Neuronal stem cell (in vitro differentiated cells): ENCODE results near the gene MEN1.

Experiments used
- DNase-seq: peaks from one replicate; pipeline ENCODE4 v3.0.0-alpha.2; 2013; ENCODE audit warnings: low spot score
- H2AFZ ChIP-seq: one replicate; pipeline ENCODE4 v1.6.1; 2013; ENCODE audit warnings: mild to moderate bottlenecking, low read length, inconsistent platforms
- H2AK5ac ChIP-seq: 2 replicates; pipeline ENCODE4 v1.6.1; 2013; ENCODE audit warnings: low read depth, mild to moderate bottlenecking, inconsistent platforms, low read length, moderate library complexity, mixed read lengths
- H2BK120ac ChIP-seq: 2 replicates; pipeline ENCODE4 v1.6.1; 2013; ENCODE audit warnings: low read depth, mild to moderate bottlenecking, inconsistent platforms, low read length, moderate library complexity, mixed read lengths
- H2BK12ac ChIP-seq: one replicate; pipeline ENCODE4 v1.6.1; 2013; ENCODE audit warnings: low read length, inconsistent platforms
- H2BK15ac ChIP-seq: 2 replicates; pipeline ENCODE4 v1.6.1; 2013; ENCODE audit warnings: mild to moderate bottlenecking, low read length, inconsistent platforms, mixed read lengths
- H2BK5ac ChIP-seq: one replicate; pipeline ENCODE4 v1.6.1; 2013; ENCODE audit warnings: inconsistent platforms, mild to moderate bottlenecking, low read length, moderate library complexity
- H3K14ac ChIP-seq: one replicate; pipeline ENCODE4 v1.6.1; 2013; ENCODE audit warnings: low read length, inconsistent platforms
- H3K18ac ChIP-seq: 2 replicates; pipeline ENCODE4 v1.6.1; 2013; ENCODE audit warnings: low read length, inconsistent platforms
- H3K23ac ChIP-seq: 2 replicates; pipeline ENCODE4 v1.6.1; 2013; ENCODE audit warnings: low read depth, mild to moderate bottlenecking, mixed read lengths, low read length, inconsistent platforms; ENCODE audit not compliant: poor library complexity
- H3K27ac ChIP-seq: replicated peaks from 3 replicates; pipeline ENCODE4 v1.5.1; 2013; ENCODE audit warnings: low read length, inconsistent platforms
- H3K27me3 ChIP-seq, 3 experiments: 2 replicates each; pipeline ENCODE4 v1.6.1; 2013; ENCODE audit warnings: low read length in 3 of 3, mild to moderate bottlenecking in 2 of 3, inconsistent platforms in 1 of 3, low read depth in 1 of 3, mixed read lengths in 1 of 3, moderate library complexity in 1 of 3; ENCODE audit not compliant: control insufficient read depth in 3 of 3, insufficient read depth in 3 of 3
- H3K36me3 ChIP-seq, 2 donors: replicated peaks in 1 of 2; 2 replicates each; pipeline ENCODE4 v1.6.1; 2013; ENCODE audit warnings: low read length in 2 of 2; ENCODE audit not compliant: control insufficient read depth in 2 of 2, insufficient read depth in 2 of 2
- H3K4ac ChIP-seq: 2 replicates; pipeline ENCODE4 v1.6.1; 2013; ENCODE audit warnings: inconsistent platforms, mild to moderate bottlenecking, low read length, moderate library complexity
- H3K4me1 ChIP-seq, 2 donors: 1 replicate in 1 of 2; 2 replicates in 1 of 2; pipeline ENCODE4 v1.6.1; 2013; ENCODE audit warnings: low read length in 2 of 2, low read depth in 1 of 2; ENCODE audit not compliant: control insufficient read depth in 2 of 2, insufficient read depth in 1 of 2
- H3K4me2 ChIP-seq: one replicate; pipeline ENCODE4 v1.6.1; 2013; ENCODE audit warnings: mild to moderate bottlenecking, low read length, inconsistent platforms; ENCODE audit not compliant: insufficient read depth, poor library complexity, severe bottlenecking
- H3K4me3 ChIP-seq, 2 donors: 2 replicates each; pipeline ENCODE4 v1.5.1; 2013; ENCODE audit warnings: low read length in 2 of 2, mild to moderate bottlenecking in 2 of 2, inconsistent platforms in 1 of 2, moderate library complexity in 1 of 2
- H3K79me1 ChIP-seq: one replicate; pipeline ENCODE4 v1.6.1; 2013; ENCODE audit warnings: low read depth, mild to moderate bottlenecking, inconsistent platforms, low read length, moderate library complexity
- H3K9ac ChIP-seq: one replicate; pipeline ENCODE4 v1.6.1; 2013; ENCODE audit warnings: mild to moderate bottlenecking, low read depth, low read length, inconsistent platforms; ENCODE audit not compliant: poor library complexity
- H3K9me3 ChIP-seq, 2 donors: replicated peaks in 1 of 2; 2 replicates each; pipeline versions ENCODE3 to v1.6.1; 2013; ENCODE audit warnings: low read length in 2 of 2, mild to moderate bottlenecking in 2 of 2, inconsistent platforms in 1 of 2, low read depth in 1 of 2, mixed read lengths in 1 of 2, moderate library complexity in 1 of 2; ENCODE audit not compliant: control insufficient read depth in 2 of 2, insufficient read depth in 1 of 2
- H4K8ac ChIP-seq: one replicate; pipeline ENCODE4 v1.6.1; 2013; ENCODE audit warnings: low read depth, mild to moderate bottlenecking, inconsistent platforms, low read length, moderate library complexity
- H4K91ac ChIP-seq: one replicate; pipeline ENCODE4 v1.6.1; 2013; ENCODE audit warnings: low read length, low read depth, mild to moderate bottlenecking, inconsistent platforms; ENCODE audit not compliant: poor library complexity
- WGBS, 2 donors: extraction: QIAGEN DNeasy Blood & Tissue Kit; methylation state at CpG; one replicate each; pipeline ENCODE4 v1.1.7; 2013; ENCODE audit warnings: missing lambda C conversion rate in 2 of 2, mixed read lengths in 1 of 2; ENCODE audit not compliant: insufficient read length in 2 of 2, insufficient replicate concordance in 1 of 2; ENCODE audit errors: extremely low coverage in 2 of 2; 5-methylcytosine and 5-hydroxymethylcytosine counted together

Gene MEN1

GRCh38 chr11:64777449-64778222 lies 32.7 kb downstream of the MEN1 start:
- Histone ChIP-seq H3K4ac (no peak overlapping the region), H3K14ac (no peak overlapping the region), H2AFZ (no peak overlapping the region), H3K27me3 (no peaks in the 10 kb centered on the region), H4K91ac (no peak overlapping the region), H2BK5ac (peak overlapping the region; percentile 90), H3K9ac (peak overlapping the region; percentile 96), H2BK120ac (peak overlapping the region; percentile 98), H2BK12ac (no peak overlapping the region), H3K23ac (peak overlapping the region; percentile 59), H3K4me1 (peaks cover 5 to 10% of the 10 kb centered on the region in 2 donors), H4K8ac (no peak overlapping the region), H3K36me3 (peaks cover 36 to 73% of the 10 kb centered on the region in 2 donors), H2AK5ac (peak overlapping the region; percentile 100), H3K9me3 (no peaks in the 10 kb centered on the region), H2BK15ac (peak overlapping the region; percentile 73), H3K27ac (peak overlapping the region; percentile 99), H3K4me3 (peak overlapping the region; percentile 89 to 98), H3K79me1 (peaks cover 5% of the 10 kb centered on the region), H3K4me2 (peak overlapping the region; percentile 89), H3K18ac (peak overlapping the region; percentile 99)
- peak; percentile 80 for DNase-seq
- no CpG with 5 or more reads among the region's 98 CpGs for WGBS, 2 donors

DNA sequence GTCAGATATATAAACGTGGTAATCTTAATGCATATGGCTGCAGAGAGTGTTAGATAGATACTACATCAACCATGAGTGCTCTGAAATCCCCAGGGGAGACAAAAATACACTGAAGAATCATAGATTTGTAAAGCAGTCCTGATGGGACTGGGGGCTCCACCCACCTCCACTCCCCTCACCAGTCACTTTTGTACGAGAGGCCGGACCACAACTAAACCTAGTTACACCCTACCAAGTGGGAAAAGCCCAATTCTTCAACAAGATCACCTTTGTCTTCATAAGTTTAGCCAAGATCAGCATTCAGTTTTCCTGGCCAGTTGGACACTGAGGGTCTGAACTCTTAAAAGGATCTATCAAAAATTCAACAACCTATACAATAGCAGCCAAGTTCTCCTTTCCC lies 33.5 kb downstream of the MEN1 start:
- no peak overlapping the region for H3K23ac ChIP-seq
- H3K27ac ChIP-seq: no peak overlapping the region
- no peak overlapping the region for H4K91ac ChIP-seq
- no peaks in the 10 kb centered on the region for H3K27me3 ChIP-seq
- no peak overlapping the region for H3K9ac ChIP-seq
- no peak overlapping the region for H2AK5ac ChIP-seq
- H3K9me3 ChIP-seq: no peaks in the 10 kb centered on the region
- no peak overlapping the region for H2BK15ac ChIP-seq
- no peak overlapping the region for H2BK120ac ChIP-seq
- no peak overlapping the region for H2BK5ac ChIP-seq
- H2AFZ ChIP-seq: no peak overlapping the region
- peaks cover 38 to 73% of the 10 kb centered on the region in 2 donors for H3K36me3 ChIP-seq
- H3K79me1 ChIP-seq: peaks cover 5% of the 10 kb centered on the region
- WGBS, 2 donors: no CpG with 5 or more reads among the region's 3 CpGs
- H4K8ac ChIP-seq: no peak overlapping the region
- no peak overlapping the region for H3K14ac ChIP-seq
- peaks cover 5 to 10% of the 10 kb centered on the region in 2 donors for H3K4me1 ChIP-seq
- DNase-seq: no peak
- H3K4ac ChIP-seq: no peak overlapping the region
- peak overlapping the region; percentile 89 to 98 for H3K4me3 ChIP-seq
- H3K4me2 ChIP-seq: peak overlapping the region; percentile 89
- no peak overlapping the region for H2BK12ac ChIP-seq
- H3K18ac ChIP-seq: no peak overlapping the region

- Histone ChIP-seq H2BK5ac (no peak overlapping the region), H3K14ac (no peak overlapping the region), H3K9ac (no peak overlapping the region), H2BK120ac (no peak overlapping the region), H3K23ac (no peak overlapping the region), H3K4me1 (peaks cover 5 to 10% of the 10 kb centered on the region in 2 donors), H3K4ac (no peak overlapping the region), H2BK15ac (no peak overlapping the region), H3K36me3 (peaks cover 41 to 76% of the 10 kb centered on the region in 2 donors), H3K9me3 (no peaks in the 10 kb centered on the region), H2AK5ac (no peak overlapping the region), H3K79me1 (peaks cover 5% of the 10 kb centered on the region), H3K27ac (no peak overlapping the region), H3K4me3 (peak overlapping the region in 1 of 2 donors; percentile 98), H3K18ac (no peak overlapping the region), H3K4me2 (no peak overlapping the region), H2BK12ac (no peak overlapping the region), H4K8ac (no peak overlapping the region), H4K91ac (no peak overlapping the region), H3K27me3 (no peaks in the 10 kb centered on the region), H2AFZ (no peak overlapping the region)
- no peak for DNase-seq
- no CpG with 5 or more reads among the region's 6 CpGs for WGBS, 2 donors
Measured at GRCh38 chr11:64776425-64776824, 33.9 kb downstream of the MEN1 start.

GRCh38 chr11:64774144-64774543 lies 36.2 kb downstream of the MEN1 start:
- Histone ChIP-seq H2BK5ac (no peak overlapping the region), H3K4me2 (no peak overlapping the region), H2BK120ac (no peak overlapping the region), H3K79me1 (peaks cover 8% of the 10 kb centered on the region), H3K4ac (no peak overlapping the region), H3K36me3 (peaks cover 62 to 84% of the 10 kb centered on the region in 2 donors), H3K14ac (no peak overlapping the region), H3K27ac (no peak overlapping the region), H3K27me3 (no peaks in the 10 kb centered on the region), H2BK12ac (no peak overlapping the region), H3K18ac (no peak overlapping the region), H2AK5ac (no peak overlapping the region), H2BK15ac (no peak overlapping the region), H4K91ac (no peak overlapping the region), H3K4me3 (no peak overlapping the region), H3K4me1 (peaks cover 5 to 6% of the 10 kb centered on the region in 2 donors), H4K8ac (no peak overlapping the region), H3K9me3 (no peaks in the 10 kb centered on the region), H2AFZ (no peak overlapping the region), H3K23ac (no peak overlapping the region), H3K9ac (no peak overlapping the region)
- WGBS, 2 donors: no CpG with 5 or more reads among the region's 5 CpGs
- DNase-seq: no peak
